A549 (cell line): Measurements from ENCODE around the gene PPP4R3A. TPM values are rescaled to one million over a fixed set of nuclear protein-coding genes. Genes with fewer than 3 reads are reported as not detected.

Source experiments
- ATAC-seq, 2 experiments: fragments of 200-7000 bp in 1 of 2; fragments of >200 bp in 1 of 2; cut with Nextera tagmentation in 1 of 2; cut with Tn5 transposase in 1 of 2; 3 replicates each; pipeline versions ENCODE4 v1.8.0 to v1.9.1; 2018 to 2020; ENCODE audit warnings: mild to moderate bottlenecking in 1 of 2, moderate library complexity in 1 of 2
- CTCF ChIA-PET: fragments of 300-600 bp; sonication (Branson Sonifier 250); formaldehyde crosslinking; extraction: SDS; loops from one replicate; lab custom pipeline; 2021; ENCODE audit warnings: antibody characterized with exemption, inconsistent platforms; lab: Yijun Ruan, JAX
- POLR2A ChIA-PET: fragments of 350-600 bp; formaldehyde crosslinking; extraction: SDS; loops from one replicate; lab custom pipeline; 2021; ENCODE audit warnings: antibody characterized with exemption, inconsistent platforms; lab: Yijun Ruan, JAX
- DNase-seq, 2 experiments: peaks; one replicate each; pipeline versions ENCODE4 v3.0.0 to v3.0.0-alpha.2; 2011 to 2016; ENCODE audit warnings: low read depth in 1 of 2, low spot score in 1 of 2
- FAIRE-seq: peaks from 2 replicates; lab custom pipeline; 2011; peaks lifted over from hg19 to GRCh38; lab: Jason Lieb, UNC
- H3K27ac ChIP-seq, 2 experiments: fragments of >200 bp; sonication (Bioruptor Twin); formaldehyde crosslinking; 3 replicates each; pipeline ENCODE4 v1.5.1; 2016 to 2017
- H3K4me1 ChIP-seq: fragments of >200 bp; sonication (Bioruptor Twin); formaldehyde crosslinking; 3 replicates; pipeline ENCODE4 v1.6.1; 2016
- H3K4me2 ChIP-seq: fragments of >200 bp; sonication (Bioruptor Twin); formaldehyde crosslinking; 3 replicates; pipeline ENCODE4 v1.6.1; 2016
- H3K4me3 ChIP-seq: fragments of >200 bp; sonication (Bioruptor Twin); formaldehyde crosslinking; 3 replicates; pipeline ENCODE4 v1.5.1; 2016
- H3K9me3 ChIP-seq: fragments of >200 bp; sonication (Bioruptor Twin); formaldehyde crosslinking; 3 replicates; pipeline ENCODE4 v1.6.1; 2016
- CBX8 ChIP-seq: fragments of 200-600 bp; sonication (generic); IDR thresholded peaks from 2 replicates; pipeline ENCODE4 v1.6.1; 2016
- CHD2 ChIP-seq: fragments of 150-350 bp; IDR thresholded peaks from 2 replicates; pipeline ENCODE4 v1.6.1; 2014; ENCODE audit warnings: low read length; ENCODE audit not compliant: partially characterized antibody
- EHMT2 ChIP-seq: fragments of 200-600 bp; sonication (generic); IDR thresholded peaks from 2 replicates; pipeline ENCODE4 v1.6.1; 2016; ENCODE audit warnings: antibody characterized with exemption, low read depth, mild to moderate bottlenecking, moderate library complexity
- ELK1 ChIP-seq: fragments of 150-350 bp; IDR thresholded peaks from 2 replicates; pipeline ENCODE4 v1.6.1; 2014; ENCODE audit warnings: low read depth, mild to moderate bottlenecking, low read length
- ESRRA ChIP-seq: fragments of 150-350 bp; IDR thresholded peaks from 2 replicates; pipeline ENCODE4 v1.6.1; 2014; ENCODE audit warnings: mild to moderate bottlenecking, low read length, borderline replicate concordance
- HEYL ChIP-seq: fragments of 250-450 bp; sonication (Bioruptor Pico); IDR thresholded peaks from 2 replicates; pipeline ENCODE4 v1.8.0; 2021; ENCODE audit warnings: mild to moderate bottlenecking, moderate library complexity
- HOXB13 ChIP-seq: fragments of 250-450 bp; sonication (Bioruptor Pico); IDR thresholded peaks from 2 replicates; pipeline ENCODE4 v1.5.0; 2020; ENCODE audit warnings: low read depth, mild to moderate bottlenecking, moderate library complexity
- JUN ChIP-seq, 2 experiments: fragments of >200 bp; sonication (Bioruptor Twin); formaldehyde crosslinking; IDR thresholded peaks; 2 replicates in 1 of 2; 3 replicates in 1 of 2; pipeline ENCODE4 v1.6.1; 2016 to 2017
- KDM1A ChIP-seq: fragments of 200-600 bp; sonication (generic); IDR thresholded peaks from 2 replicates; pipeline ENCODE4 v1.6.1; 2016; ENCODE audit warnings: low read depth, mild to moderate bottlenecking
- KDM5A ChIP-seq: fragments of 200-600 bp; sonication (generic); IDR thresholded peaks from 2 replicates; pipeline ENCODE4 v1.6.1; 2016; ENCODE audit warnings: antibody characterized with exemption, mild to moderate bottlenecking
- MAX ChIP-seq: IDR thresholded peaks from 2 replicates; pipeline ENCODE4 v1.6.1; 2012
- NPAS2 ChIP-seq: fragments of 250-450 bp; sonication (Bioruptor Pico); IDR thresholded peaks from 2 replicates; pipeline ENCODE4 v1.8.0; 2022; ENCODE audit warnings: mild to moderate bottlenecking, moderate library complexity, borderline replicate concordance
- NR3C1 ChIP-seq: fragments of >200 bp; sonication (Bioruptor Twin); formaldehyde crosslinking; IDR thresholded peaks from 3 replicates; pipeline ENCODE4 v1.6.1; 2017
- PBX3 ChIP-seq: IDR thresholded peaks from 2 replicates; pipeline ENCODE4 v1.6.1; 2012
- RARB ChIP-seq: fragments of 250-450 bp; sonication (Bioruptor Pico); IDR thresholded peaks from 2 replicates; pipeline ENCODE4 v1.8.0; 2021; ENCODE audit warnings: mild to moderate bottlenecking, moderate library complexity
- REST ChIP-seq: fragments of 200-600 bp; sonication (generic); IDR thresholded peaks from 2 replicates; pipeline ENCODE4 v1.6.1; 2016; ENCODE audit warnings: antibody characterized with exemption, mild to moderate bottlenecking, moderate library complexity
- RNF2 ChIP-seq: fragments of 200-600 bp; sonication (generic); IDR thresholded peaks from 2 replicates; pipeline ENCODE4 v1.6.1; 2016; ENCODE audit warnings: low read depth, mild to moderate bottlenecking, antibody characterized with exemption, moderate library complexity, borderline replicate concordance
- SMC3 ChIP-seq: fragments of >200 bp; sonication (Bioruptor Twin); formaldehyde crosslinking; IDR thresholded peaks from 3 replicates; pipeline ENCODE4 v1.6.1; 2018; ENCODE audit warnings: inconsistent platforms
- TP53 ChIP-seq: fragments of 250-450 bp; sonication (Bioruptor Pico); IDR thresholded peaks from 2 replicates; pipeline ENCODE4 v1.5.0; 2021; ENCODE audit warnings: mild to moderate bottlenecking, moderate library complexity
- ZNF302 ChIP-seq: fragments of 250-450 bp; sonication (Bioruptor Pico); IDR thresholded peaks from 2 replicates; pipeline ENCODE4 v1.9.0; 2021; ENCODE audit warnings: inconsistent platforms, mild to moderate bottlenecking, moderate library complexity
- WGBS: methylation state at CpG from one replicate; pipeline ENCODE4 v1.1.6; 2017; ENCODE audit errors: missing lambda C conversion rate; 5-methylcytosine and 5-hydroxymethylcytosine counted together
- polyA plus RNA-seq, 4 experiments: library from polyadenylated mRNA; depleted of rRNA in 3 of 4; stranded (reverse); fragments of >200 nt; fragmentation: RNase III in 1 of 4; extraction: RNeasy Plus Mini Kit Qiagen cat#74134 plus additional on column Dnase treatment in 1 of 4; gene quantifications; 2 replicates in 3 of 4; 3 replicates in 1 of 4; pipeline ENCODE4 v1.2.3, GENCODE V29; 2011 to 2017

Gene PPP4R3A
- polyA plus RNA-seq, 2 of the 4 experiments (the other 2 are of a cell fraction) = 69.5 to 83.6 TPM

GRCh38 chr14:91519239-91520036 is 9.3 kb upstream of the PPP4R3A start:
- FAIRE-seq = no peak
- no peak overlapping the region for H3K4me2 ChIP-seq
- no peak for ATAC-seq
- TF ChIP-seq KDM1A = no peak
- TF ChIP-seq MAX = no peak
- no peak for TF ChIP-seq REST
- no peak for TF ChIP-seq RNF2
- no peak for TF ChIP-seq HEYL (CRISPR knock-in tag)
- TF ChIP-seq PBX3 = no peak
- TF ChIP-seq RARB (CRISPR knock-in tag) = no peak
- TF ChIP-seq, all 56 proteins: peak for 0
- H3K9me3 ChIP-seq = no peaks in the 10 kb centered on the region
- no peaks in the 10 kb centered on the region for H3K4me1 ChIP-seq
- ChIA-PET CTCF (no interaction called here), POLR2A (no interaction called here)
- no peak overlapping the region for H3K4me3 ChIP-seq
- WGBS = 74% methylated on average over 6 of the region's 6 CpGs
- no peak for DNase-seq
- no peak overlapping the region for H3K27ac ChIP-seq

GRCh38 chr14:91516663-91517388 is 6.7 kb upstream of the PPP4R3A start:
- no peak overlapping the region for H3K27ac ChIP-seq
- ATAC-seq (no peak), DNase-seq (no peak), FAIRE-seq (no peak)
- H3K4me2 ChIP-seq = no peak overlapping the region
- H3K9me3 ChIP-seq = no peaks in the 10 kb centered on the region
- no peaks in the 10 kb centered on the region for H3K4me1 ChIP-seq
- no peak overlapping the region for H3K4me3 ChIP-seq
- CTCF ChIA-PET = no interaction called here
- 70% methylated on average over 7 of the region's 7 CpGs for WGBS
- POLR2A ChIA-PET = no interaction called here
- no peak for TF ChIP-seq CBX8
- no peak for TF ChIP-seq RARB (CRISPR knock-in tag)
- TF ChIP-seq TP53 = no peak
- no peak for TF ChIP-seq EHMT2
- TF ChIP-seq HOXB13 = no peak
- no peak for TF ChIP-seq NPAS2 (CRISPR knock-in tag)
- TF ChIP-seq JUN (IDR thresholded peaks at IDR 0.05) = no peak
- TF ChIP-seq NR3C1 = no peak
- TF ChIP-seq CHD2 = no peak
- TF ChIP-seq ELK1 = no peak
- TF ChIP-seq ZNF302 (CRISPR knock-in tag) = no peak
- no peak for TF ChIP-seq SMC3
- TF ChIP-seq KDM5A = no peak
- TF ChIP-seq ESRRA = no peak
